DMS 273 (cell line): ENCODE data around the gene SLC1A7.

Experiments used
- DNase-seq: peaks from one replicate; lab custom pipeline; 2025; ENCODE audit not compliant: unreplicated experiment; lab: John Stamatoyannopoulos, UW

The SLC1A7 gene

GRCh38 chr1:53091841-53092645 lies 50.4 kb downstream of the SLC1A7 start:
- no peak for DNase-seq

- DNase-seq = no peak
Measured at GRCh38 chr1:53090227-53091147, 52.0 kb downstream of the SLC1A7 start.

GRCh38 chr1:53089478-53090226 lies 52.8 kb downstream of the SLC1A7 start:
- no peak for DNase-seq

- DNase-seq = peak; percentile 89
Measured at GRCh38 chr1:53088616-53089300, 53.7 kb downstream of the SLC1A7 start.

- peak; percentile 40 for DNase-seq
Measured at GRCh38 chr1:53087332-53088285, 54.8 kb downstream of the SLC1A7 start.

- DNase-seq = peak; percentile 93
Measured at GRCh38 chr1:53086491-53087070, 55.9 kb downstream of the SLC1A7 start.

- DNase-seq = no peak
Measured at GRCh38 chr1:53085405-53085804, 57.0 kb downstream of the SLC1A7 start.

GRCh38 chr1:53084589-53084971 lies 57.9 kb downstream of the SLC1A7 start:
- DNase-seq = peak; percentile 42

- DNase-seq = no peak
Measured at GRCh38 chr1:53083636-53084588, 58.5 kb downstream of the SLC1A7 start.

- no peak for DNase-seq
Measured at GRCh38 chr1:53082826-53083455, 59.5 kb downstream of the SLC1A7 start.

- DNase-seq = no peak
Measured at GRCh38 chr1:53081384-53082066, 60.9 kb downstream of the SLC1A7 start.

GRCh38 chr1:53080769-53081168 lies 61.7 kb downstream of the SLC1A7 start:
- DNase-seq = no peak

- no peak for DNase-seq
Measured at GRCh38 chr1:53080041-53080440, 62.4 kb downstream of the SLC1A7 start.

GRCh38 chr1:53079251-53079650 lies 63.2 kb downstream of the SLC1A7 start:
- DNase-seq = no peak

- no peak for DNase-seq
Measured at GRCh38 chr1:53078333-53079101, 63.9 kb downstream of the SLC1A7 start.

GRCh38 chr1:53077599-53077965 lies 64.9 kb downstream of the SLC1A7 start:
- no peak for DNase-seq
